Fibroblast of lung (primary cell): Measurements from ENCODE around the gene CYP4F12. TPM values are rescaled to one million over a fixed set of nuclear protein-coding genes. Genes with fewer than 3 reads are reported as not detected.

ENCODE experiments used
- DNase-seq, 2 donors: peaks; one replicate each; pipeline versions ENCODE4 v3.0.0 to v3.0.0-alpha.2; 2010; ENCODE audit warnings: low read depth in 2 of 2
- H2AFZ ChIP-seq: 2 replicates; pipeline ENCODE4 v1.5.1; 2012; ENCODE audit warnings: low read length, control low read depth, inconsistent platforms
- H3K27ac ChIP-seq: 2 replicates; pipeline ENCODE4 v1.5.1; 2011; ENCODE audit warnings: low read length, control low read depth; ENCODE audit not compliant: insufficient read depth
- H3K27me3 ChIP-seq: 2 replicates; pipeline ENCODE4 v1.5.1; 2011; ENCODE audit warnings: mild to moderate bottlenecking, low read length; ENCODE audit not compliant: control insufficient read depth, insufficient read depth
- H3K36me3 ChIP-seq: 2 replicates; pipeline ENCODE4 v1.5.1; 2011; ENCODE audit warnings: low read length; ENCODE audit not compliant: control insufficient read depth, insufficient read depth
- H3K4me1 ChIP-seq: 2 replicates; pipeline ENCODE4 v1.5.1; 2011; ENCODE audit warnings: low read length; ENCODE audit not compliant: control insufficient read depth, insufficient read depth; ENCODE audit errors: extremely low read depth
- H3K4me2 ChIP-seq: 2 replicates; pipeline ENCODE4 v1.5.1; 2011; ENCODE audit warnings: low read length, control low read depth; ENCODE audit not compliant: insufficient read depth; ENCODE audit errors: extremely low read depth
- H3K4me3 ChIP-seq, 4 experiments: fragments of 200-600 bp in 1 of 4; sonication (generic) in 1 of 4; replicated peaks in 1 of 4; 2 replicates each; pipeline ENCODE4 v1.5.1; 2011 to 2016; ENCODE audit warnings: low read length in 4 of 4, low read depth in 3 of 4, mild to moderate bottlenecking in 3 of 4, control low read depth in 2 of 4, inconsistent platforms in 1 of 4, mixed read lengths in 1 of 4; ENCODE audit not compliant: insufficient read depth in 1 of 4; ENCODE audit errors: control extremely low read depth in 1 of 4
- H3K79me2 ChIP-seq: 2 replicates; pipeline ENCODE4 v1.5.1; 2012; ENCODE audit warnings: mild to moderate bottlenecking, low read length, inconsistent platforms; ENCODE audit not compliant: control insufficient read depth, insufficient read depth
- H3K9ac ChIP-seq: 2 replicates; pipeline ENCODE4 v1.5.1; 2011; ENCODE audit warnings: mild to moderate bottlenecking, low read length, control low read depth; ENCODE audit not compliant: insufficient read depth
- H3K9me3 ChIP-seq: 2 replicates; pipeline ENCODE4 v1.5.1; 2012; ENCODE audit warnings: low read depth, low read length; ENCODE audit not compliant: control insufficient read depth, insufficient read depth
- H4K20me1 ChIP-seq: 2 replicates; pipeline ENCODE4 v1.5.1; 2011; ENCODE audit warnings: low read length; ENCODE audit not compliant: control insufficient read depth, insufficient read depth; ENCODE audit errors: extremely low read depth
- EZH2 ChIP-seq: IDR thresholded peaks from 2 replicates; pipeline ENCODE4 v1.5.1; 2012; ENCODE audit warnings: low read length, control low read depth, mild to moderate bottlenecking; ENCODE audit errors: missing control alignments
- polyA plus RNA-seq, 2 donors: library from polyadenylated mRNA; depleted of rRNA in 1 of 2; stranded (reverse) in 1 of 2; unstranded in 1 of 2; fragments of >200 nt; gene quantifications; 2 replicates each; pipeline ENCODE4 v1.2.1, GENCODE V29; 2011 to 2012; ENCODE audit warnings: missing spikeins in 1 of 2
- total RNA-seq: library from RNA; depleted of rRNA; stranded (reverse); fragments of >200 nt; gene quantifications from 2 replicates; pipeline ENCODE4 v1.2.1, GENCODE V29; 2014
- TF ChIP-seq, protein P1 (sequence below), 2 donors: IDR thresholded peaks in 1 of 2; conservative IDR thresholded peaks in 1 of 2; 1 replicate in 1 of 2; 2 replicates in 1 of 2; pipeline ENCODE4 v1.5.1; 2011 to 2012; ENCODE audit warnings: low read length in 2 of 2, control low read depth in 1 of 2, inconsistent platforms in 1 of 2, low read depth in 1 of 2, mild to moderate bottlenecking in 1 of 2

CYP4F12 gene
- total and polyA plus RNA-seq, 2 donors (not counting 1 experiment from before 2014, with no cell fraction given) = not detected

DNA sequence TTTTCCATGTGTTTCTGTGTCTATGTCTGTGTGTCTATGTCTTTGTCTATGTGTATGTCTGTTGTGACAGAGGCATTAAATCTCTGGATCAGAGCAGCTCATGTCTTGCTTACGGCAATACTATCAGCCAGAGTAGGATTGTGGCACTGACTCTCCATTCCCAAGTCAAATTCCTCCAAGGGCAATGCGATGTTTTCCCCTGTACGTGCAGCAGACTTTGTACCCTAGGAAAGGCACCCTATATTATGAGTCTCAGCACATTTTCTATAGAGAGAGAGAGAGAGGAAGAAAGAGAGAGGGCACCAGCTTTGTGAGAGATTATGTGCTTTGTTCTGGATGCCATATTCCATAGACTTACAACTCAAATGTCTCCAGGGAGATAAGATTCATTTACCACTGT, 21.1 kb upstream of the CYP4F12 start:
- Histone ChIP-seq H4K20me1 (no peaks in the 10 kb centered on the region), H3K9ac (no peak overlapping the region), H3K27ac (no peak overlapping the region), H3K36me3 (no peaks in the 10 kb centered on the region), H3K4me1 (no peaks in the 10 kb centered on the region), H3K4me3 (no peak overlapping the region), H3K79me2 (no peaks in the 10 kb centered on the region), H2AFZ (no peak overlapping the region), H3K27me3 (no peaks in the 10 kb centered on the region), H3K9me3 (no peaks in the 10 kb centered on the region), H3K4me2 (no peak overlapping the region)
- DNase-seq = no peak
- TF ChIP-seq EZH2 = no peak
- TF ChIP-seq, protein P1, sequence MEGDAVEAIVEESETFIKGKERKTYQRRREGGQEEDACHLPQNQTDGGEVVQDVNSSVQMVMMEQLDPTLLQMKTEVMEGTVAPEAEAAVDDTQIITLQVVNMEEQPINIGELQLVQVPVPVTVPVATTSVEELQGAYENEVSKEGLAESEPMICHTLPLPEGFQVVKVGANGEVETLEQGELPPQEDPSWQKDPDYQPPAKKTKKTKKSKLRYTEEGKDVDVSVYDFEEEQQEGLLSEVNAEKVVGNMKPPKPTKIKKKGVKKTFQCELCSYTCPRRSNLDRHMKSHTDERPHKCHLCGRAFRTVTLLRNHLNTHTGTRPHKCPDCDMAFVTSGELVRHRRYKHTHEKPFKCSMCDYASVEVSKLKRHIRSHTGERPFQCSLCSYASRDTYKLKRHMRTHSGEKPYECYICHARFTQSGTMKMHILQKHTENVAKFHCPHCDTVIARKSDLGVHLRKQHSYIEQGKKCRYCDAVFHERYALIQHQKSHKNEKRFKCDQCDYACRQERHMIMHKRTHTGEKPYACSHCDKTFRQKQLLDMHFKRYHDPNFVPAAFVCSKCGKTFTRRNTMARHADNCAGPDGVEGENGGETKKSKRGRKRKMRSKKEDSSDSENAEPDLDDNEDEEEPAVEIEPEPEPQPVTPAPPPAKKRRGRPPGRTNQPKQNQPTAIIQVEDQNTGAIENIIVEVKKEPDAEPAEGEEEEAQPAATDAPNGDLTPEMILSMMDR (conservative IDR thresholded peaks at IDR 0.05 in 1 of 2, IDR thresholded peaks at IDR 0.05 in 1 of 2; ENCODE audit: low read depth in 1 of 2, low read length in 2 of 2) = no peak

DNA sequence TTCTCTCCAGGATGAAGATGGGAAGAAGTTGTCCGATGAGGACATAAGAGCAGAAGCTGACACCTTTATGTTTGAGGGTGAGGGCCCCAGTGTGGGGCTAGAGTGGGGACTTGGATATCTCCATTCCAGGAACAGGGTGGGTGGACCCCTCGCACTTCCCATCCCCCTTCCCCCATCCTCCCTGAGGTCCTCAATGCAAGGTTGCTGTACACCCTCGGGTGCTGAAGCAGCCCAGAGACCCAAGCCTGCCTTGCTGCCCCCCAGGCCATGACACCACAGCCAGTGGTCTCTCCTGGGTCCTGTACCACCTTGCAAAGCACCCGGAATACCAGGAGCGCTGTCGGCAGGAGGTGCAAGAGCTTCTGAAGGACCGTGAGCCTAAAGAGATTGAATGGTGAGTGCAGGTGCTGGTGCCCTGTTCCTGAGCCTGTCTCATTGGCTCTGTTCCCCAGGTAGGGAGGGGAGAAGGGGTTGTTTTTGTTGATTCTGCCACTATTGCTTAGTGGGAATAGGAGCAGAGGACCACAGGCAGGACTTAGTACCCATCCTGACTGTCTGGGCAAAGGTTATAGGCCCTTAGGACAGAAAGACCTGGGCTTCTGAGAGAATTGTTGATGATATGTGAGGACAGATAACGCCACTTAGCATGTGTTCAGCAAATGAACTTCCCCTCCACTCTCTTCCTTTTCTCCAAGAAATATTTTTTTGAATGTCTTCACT, 20.2 kb upstream of the CYP4F12 start:
- H3K27me3 ChIP-seq = no peaks in the 10 kb centered on the region
- H3K79me2 ChIP-seq = no peaks in the 10 kb centered on the region
- no peak overlapping the region for H3K9ac ChIP-seq
- H4K20me1 ChIP-seq = no peaks in the 10 kb centered on the region
- H3K4me1 ChIP-seq = no peaks in the 10 kb centered on the region
- no peak overlapping the region for H2AFZ ChIP-seq
- H3K4me3 ChIP-seq = no peak overlapping the region
- H3K36me3 ChIP-seq = no peaks in the 10 kb centered on the region
- no peaks in the 10 kb centered on the region for H3K9me3 ChIP-seq
- TF ChIP-seq, protein P1 (conservative IDR thresholded peaks at IDR 0.05 in 1 of 2, IDR thresholded peaks at IDR 0.05 in 1 of 2; ENCODE audit: low read depth in 1 of 2, low read length in 2 of 2) = no peak
- no peak overlapping the region for H3K4me2 ChIP-seq
- no peak overlapping the region for H3K27ac ChIP-seq
- no peak for DNase-seq

DNA sequence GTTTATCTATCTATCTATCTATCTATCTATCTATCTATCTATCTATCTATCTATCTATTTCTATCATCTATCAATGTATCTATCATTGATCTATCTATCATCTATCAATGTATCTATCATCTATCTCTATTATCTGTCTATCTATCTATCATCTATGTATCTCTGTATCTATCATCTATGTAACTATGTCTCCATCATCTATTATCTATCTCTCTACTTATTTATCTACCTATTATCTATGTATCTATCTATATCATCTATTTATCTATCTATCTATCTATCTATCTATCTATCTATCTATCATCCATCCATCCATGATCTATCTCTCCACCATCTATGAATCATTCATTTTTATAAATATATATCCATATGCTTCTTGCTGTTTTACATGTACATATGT, 16.4 kb upstream of the CYP4F12 start:
- no peaks in the 10 kb centered on the region for H3K79me2 ChIP-seq

More for the DNA sequence above, 16.4 kb upstream of the CYP4F12 start:
- no peak for TF ChIP-seq EZH2
- TF ChIP-seq, protein P1 (conservative IDR thresholded peaks at IDR 0.05 in 1 of 2, IDR thresholded peaks at IDR 0.05 in 1 of 2; ENCODE audit: low read depth in 1 of 2, low read length in 2 of 2) = no peak
- no peak overlapping the region for H3K4me3 ChIP-seq
- no peaks in the 10 kb centered on the region for H3K27me3 ChIP-seq
- DNase-seq = no peak
- H3K27ac ChIP-seq = no peak overlapping the region
- H3K4me1 ChIP-seq = no peaks in the 10 kb centered on the region
- no peaks in the 10 kb centered on the region for H3K36me3 ChIP-seq
- no peak overlapping the region for H2AFZ ChIP-seq
- H3K4me2 ChIP-seq = no peak overlapping the region
- H4K20me1 ChIP-seq = no peaks in the 10 kb centered on the region
- H3K9ac ChIP-seq = no peak overlapping the region
- H3K9me3 ChIP-seq = no peaks in the 10 kb centered on the region
